HG03045 (cell line): ENCODE measurements around the gene STX4.
"Not testable (repeated sequence)": the region's sequence is repeated elsewhere in the genome, so short reads cannot be mapped to it uniquely, and the experiment has no call there.

ENCODE experiments used
- ATAC-seq: cut with Tn5 transposase; IDR thresholded peaks from one replicate; pipeline ENCODE4 v1.9.1; 2021; ENCODE audit warnings: mild to moderate bottlenecking, moderate library complexity; ENCODE audit not compliant: unreplicated experiment

STX4 gene

GRCh38 chr16:31013292-31013691 is 20.1 kb upstream of the STX4 start:
- ATAC-seq: not testable (repeated sequence)

GRCh38 chr16:31016018-31016417 is 17.3 kb upstream of the STX4 start:
- no peak for ATAC-seq

GRCh38 chr16:31017756-31018155 is 15.6 kb upstream of the STX4 start:
- not testable (repeated sequence) for ATAC-seq

- ATAC-seq: no peak
These were observed 12.8 kb upstream of the STX4 start for GRCh38 chr16:31020536-31020935.

- ATAC-seq: no peak
These were observed 10.7 kb upstream of the STX4 start for GRCh38 chr16:31022544-31023251.

GRCh38 chr16:31023252-31023602 is 10.1 kb upstream of the STX4 start:
- ATAC-seq: no peak

GRCh38 chr16:31023627-31024226 is 9.6 kb upstream of the STX4 start:
- ATAC-seq: no peak

GRCh38 chr16:31025339-31025738 is 8.0 kb upstream of the STX4 start:
- ATAC-seq: no peak

- no peak for ATAC-seq
These were observed 4.1 kb upstream of the STX4 start for GRCh38 chr16:31029272-31029671.

- no peak for ATAC-seq
These were observed 2.1 kb upstream of the STX4 start for GRCh38 chr16:31031276-31031675.

- ATAC-seq: peak; percentile 45
These were observed 543 bp downstream of the STX4 start for GRCh38 chr16:31033709-31034492.

- ATAC-seq: no peak
These were observed 3.3 kb downstream of the STX4 start for GRCh38 chr16:31036691-31037090.

GRCh38 chr16:31038993-31039392 is 5.6 kb downstream of the STX4 start:
- no peak for ATAC-seq

GRCh38 chr16:31042866-31043265 is 9.5 kb downstream of the STX4 start:
- ATAC-seq: no peak

- ATAC-seq: no peak
These were observed 10.0 kb downstream of the STX4 start for GRCh38 chr16:31043352-31043751.

GRCh38 chr16:31043898-31044481 is 10.6 kb downstream of the STX4 start:
- no peak for ATAC-seq

GRCh38 chr16:31050280-31051030 is 17.1 kb downstream of the STX4 start:
- ATAC-seq: no peak

GRCh38 chr16:31052114-31052513 is 18.8 kb downstream of the STX4 start:
- no peak for ATAC-seq

- no peak for ATAC-seq
These were observed 22.3 kb downstream of the STX4 start for GRCh38 chr16:31055613-31056012.

GRCh38 chr16:31061126-31061812 is 27.9 kb downstream of the STX4 start:
- ATAC-seq: no peak
